Ureter (tissue), 1 donor: ENCODE results near the gene CYP27C1. TPM values are rescaled to one million over a fixed set of nuclear protein-coding genes. Genes with fewer than 3 reads are reported as not detected.
A peak's percentile ranks its signal among the peaks of the same experiment; 100 is the strongest.
"Not testable (repeated sequence)": the region's sequence is repeated elsewhere in the genome, so short reads cannot be mapped to it uniquely, and the experiment has no call there.

ENCODE experiments used
- DNase-seq: peaks from one replicate; pipeline ENCODE4 v3.0.0-alpha.2; 2020; ENCODE audit warnings: low spot score
- total RNA-seq: library from RNA; stranded (reverse); gene quantifications from one replicate; pipeline ENCODE4 v1.2.4, GENCODE V29; 2023
- donor health status: DM: yes; HTN: yes; CAD: no.

The CYP27C1 gene
- total RNA-seq, 1 donor from 2014 or later = 0.73 TPM

- no peak for DNase-seq
Measured at GRCh38 chr2:127225186-127225960, 5.3 kb upstream of the CYP27C1 start.

GRCh38 chr2:127224135-127224534 lies 4.0 kb upstream of the CYP27C1 start:
- DNase-seq = not testable (repeated sequence)

- DNase-seq = no peak
Measured at GRCh38 chr2:127220768-127221527, 849 bp upstream of the CYP27C1 start.

GRCh38 chr2:127219171-127220070 lies 678 bp downstream of the CYP27C1 start:
- DNase-seq = peak; percentile 44

GRCh38 chr2:127218812-127219170 lies 1.3 kb downstream of the CYP27C1 start:
- no peak for DNase-seq

- DNase-seq = peak; percentile 68
Measured at GRCh38 chr2:127217470-127218325, 2.4 kb downstream of the CYP27C1 start.

- DNase-seq = no peak
Measured at GRCh38 chr2:127216593-127216992, 3.5 kb downstream of the CYP27C1 start.

- DNase-seq = no peak
Measured at GRCh38 chr2:127216095-127216494, 4.0 kb downstream of the CYP27C1 start.

GRCh38 chr2:127214201-127214600 lies 5.9 kb downstream of the CYP27C1 start:
- DNase-seq = not testable (repeated sequence)

- DNase-seq = no peak
Measured at GRCh38 chr2:127208313-127208712, 11.8 kb downstream of the CYP27C1 start.

GRCh38 chr2:127205218-127206125 lies 14.6 kb downstream of the CYP27C1 start:
- no peak for DNase-seq

GRCh38 chr2:127201452-127201851 lies 18.6 kb downstream of the CYP27C1 start:
- no peak for DNase-seq

GRCh38 chr2:127200962-127201361 lies 19.1 kb downstream of the CYP27C1 start:
- no peak for DNase-seq

- no peak for DNase-seq
Measured at GRCh38 chr2:127199223-127199622, 20.9 kb downstream of the CYP27C1 start.

GRCh38 chr2:127197475-127198385 lies 22.4 kb downstream of the CYP27C1 start:
- peak; percentile 72 for DNase-seq

GRCh38 chr2:127196998-127197397 lies 23.1 kb downstream of the CYP27C1 start:
- no peak for DNase-seq

- no peak for DNase-seq
Measured at GRCh38 chr2:127196549-127196948, 23.6 kb downstream of the CYP27C1 start.

GRCh38 chr2:127195140-127196074 lies 24.7 kb downstream of the CYP27C1 start:
- no peak for DNase-seq
